GM19324 (cell line): ENCODE results near the gene AUH.
"Not testable (repeated sequence)": the region's sequence is repeated elsewhere in the genome, so short reads cannot be mapped to it uniquely, and the experiment has no call there.

ENCODE experiments used
- ATAC-seq: cut with Tn5 transposase; IDR thresholded peaks from one replicate; pipeline ENCODE4 v1.9.1; 2021; ENCODE audit warnings: mild to moderate bottlenecking, moderate library complexity; ENCODE audit not compliant: unreplicated experiment, low FRiP score

AUH gene

DNA sequence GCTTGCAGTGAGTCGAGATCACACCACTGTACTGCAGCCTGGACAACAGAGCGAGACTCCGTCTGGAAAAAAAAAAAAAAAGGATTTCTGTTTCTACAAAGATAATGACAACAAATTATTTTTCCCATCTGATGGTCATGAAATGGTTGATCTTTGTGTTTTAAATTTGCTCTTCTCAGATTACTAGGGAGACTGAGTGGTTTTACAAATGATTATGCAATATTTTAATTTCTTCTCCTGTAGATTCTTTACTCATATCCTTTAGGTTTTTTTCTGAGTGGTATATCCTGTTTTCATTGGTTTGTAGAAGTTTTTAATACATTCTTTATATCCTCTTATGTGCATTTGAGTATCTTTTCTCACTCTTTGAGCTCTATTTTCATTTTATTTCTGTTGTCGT is 20.6 kb upstream of the AUH start:
- no peak for ATAC-seq

DNA sequence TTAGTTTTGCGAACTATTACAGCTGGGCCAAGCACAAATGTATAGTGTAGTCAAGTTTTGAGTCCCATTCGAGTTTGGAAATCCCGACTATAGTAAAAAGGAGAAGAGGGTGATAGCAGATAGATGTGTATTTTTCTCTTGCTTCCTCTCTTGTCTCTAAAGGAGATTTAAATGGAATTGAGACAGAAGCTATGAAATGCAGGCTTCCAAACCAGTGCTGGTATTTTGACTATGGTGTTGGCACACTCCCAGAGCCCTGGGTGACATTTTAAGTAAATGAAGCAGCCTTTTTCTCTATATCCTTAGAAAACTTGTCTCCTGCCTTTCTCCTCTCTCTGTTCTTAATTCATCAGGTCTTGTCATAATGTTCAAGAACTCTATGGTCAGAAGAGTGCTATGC is 17.7 kb upstream of the AUH start:
- no peak for ATAC-seq

DNA sequence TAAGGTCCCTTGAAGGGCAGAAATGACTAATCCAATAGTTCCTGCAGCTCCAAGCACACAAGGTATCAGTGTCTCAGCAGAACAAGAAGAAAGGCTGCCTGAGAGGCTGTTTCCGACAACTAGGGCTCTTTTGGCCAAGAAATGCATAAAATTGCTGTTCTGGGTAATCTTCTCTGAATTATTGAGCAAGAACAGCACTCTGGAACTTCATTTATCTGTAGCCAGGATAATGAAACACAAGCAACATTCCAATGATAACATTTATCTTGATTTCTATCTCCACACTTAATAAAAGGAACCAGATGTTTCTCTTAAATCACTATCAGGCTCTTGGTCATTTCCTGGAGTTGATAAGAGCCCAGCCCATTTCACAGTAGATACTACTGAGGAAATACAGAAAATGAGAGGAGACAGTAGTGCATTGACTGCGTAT is 17.0 kb upstream of the AUH start:
- no peak for ATAC-seq

DNA sequence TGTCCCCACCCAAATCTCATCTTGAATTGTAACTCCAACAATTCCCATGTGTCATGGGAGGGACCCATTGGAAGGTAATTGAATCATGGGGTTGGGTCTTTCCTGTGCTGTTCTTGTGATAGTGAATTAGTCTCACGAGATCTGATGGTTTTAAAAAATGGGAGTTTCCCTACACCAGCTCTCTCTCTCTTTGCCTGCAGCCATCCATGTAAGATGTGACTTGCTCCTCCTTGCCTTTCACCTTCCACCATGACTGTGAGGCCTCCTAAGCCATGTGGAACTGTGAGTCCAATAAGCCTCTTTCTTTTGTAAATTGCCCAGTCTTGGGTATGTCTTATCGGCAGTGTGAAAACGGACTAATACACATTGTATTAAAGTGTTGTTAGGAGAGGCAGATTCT is 16.3 kb upstream of the AUH start:
- ATAC-seq = not testable (repeated sequence)

DNA sequence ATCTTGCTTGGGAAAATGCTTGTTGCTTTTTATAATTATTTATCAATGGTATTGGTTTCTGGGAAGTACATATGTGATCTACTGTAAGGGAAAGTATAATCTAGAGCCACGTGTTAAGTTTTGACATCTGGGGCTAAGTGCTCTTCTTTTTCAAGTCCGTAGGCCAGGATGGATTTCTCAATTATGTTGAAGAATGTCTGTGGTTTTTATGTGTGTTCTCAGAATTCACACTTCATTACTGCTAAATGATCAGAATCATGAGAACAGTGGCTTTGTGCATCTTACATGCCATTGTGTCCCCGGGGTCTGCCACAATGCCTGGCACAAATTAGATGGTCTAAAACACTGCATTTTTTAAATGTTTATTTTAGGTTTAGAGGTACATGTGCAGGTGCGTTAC is 14.5 kb upstream of the AUH start:
- no peak for ATAC-seq

DNA sequence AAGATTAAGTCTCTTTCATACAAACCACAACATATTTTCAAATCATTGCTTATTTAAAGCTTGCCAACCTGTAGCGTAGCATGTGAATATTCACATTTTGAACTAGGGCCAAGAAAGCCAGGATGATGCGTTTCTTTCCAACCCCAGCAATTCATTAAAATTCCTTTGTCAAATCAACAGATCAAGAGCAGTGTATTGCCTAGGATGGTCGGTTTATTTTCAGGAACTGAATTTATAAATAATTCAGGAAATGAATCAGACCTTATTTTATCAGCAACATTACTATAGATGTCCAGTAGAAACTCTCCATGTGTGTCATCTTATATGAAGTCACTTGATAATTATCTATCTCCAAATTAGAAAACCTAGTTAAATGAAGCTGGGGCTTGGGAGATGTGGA is 13.2 kb upstream of the AUH start:
- ATAC-seq = no peak

DNA sequence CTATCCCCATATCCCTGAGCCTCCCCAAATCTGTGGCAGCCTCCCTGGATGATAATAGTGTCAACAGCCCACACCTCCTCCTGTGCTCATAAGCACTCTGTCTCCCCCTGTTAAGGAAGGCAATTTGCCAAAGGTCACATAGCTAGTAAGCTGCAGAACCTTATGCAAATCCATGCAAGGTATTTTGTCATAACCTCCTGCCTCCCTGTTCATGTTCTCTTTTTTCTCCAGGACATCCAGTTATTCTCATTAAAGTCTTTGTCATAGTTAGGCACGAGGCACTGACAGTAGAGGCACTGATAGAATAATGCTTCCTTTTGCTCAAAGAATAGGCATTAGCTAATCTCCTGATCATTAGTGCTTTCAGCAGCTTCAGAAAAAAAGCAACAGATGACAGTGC is 10.2 kb upstream of the AUH start:
- ATAC-seq = no peak

DNA sequence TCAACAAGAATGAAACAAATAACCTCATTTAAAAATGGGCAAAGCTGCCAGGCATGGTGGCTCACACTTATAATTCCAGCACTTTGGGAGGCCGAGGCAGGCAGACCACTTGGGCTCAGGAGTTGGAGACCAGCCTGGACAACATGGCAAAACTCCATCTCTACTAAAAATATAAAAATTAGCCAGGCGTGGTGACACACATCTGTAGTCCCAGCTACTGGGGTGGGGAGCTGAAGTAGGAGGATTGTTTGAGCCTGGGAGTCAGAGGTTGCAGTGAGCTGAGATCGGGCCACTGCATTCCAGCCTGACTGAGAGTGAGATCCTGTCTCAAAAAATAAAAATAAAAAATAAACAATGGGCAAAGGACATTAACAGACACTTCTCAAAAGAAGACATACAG is 8.3 kb upstream of the AUH start:
- ATAC-seq = not testable (repeated sequence)

DNA sequence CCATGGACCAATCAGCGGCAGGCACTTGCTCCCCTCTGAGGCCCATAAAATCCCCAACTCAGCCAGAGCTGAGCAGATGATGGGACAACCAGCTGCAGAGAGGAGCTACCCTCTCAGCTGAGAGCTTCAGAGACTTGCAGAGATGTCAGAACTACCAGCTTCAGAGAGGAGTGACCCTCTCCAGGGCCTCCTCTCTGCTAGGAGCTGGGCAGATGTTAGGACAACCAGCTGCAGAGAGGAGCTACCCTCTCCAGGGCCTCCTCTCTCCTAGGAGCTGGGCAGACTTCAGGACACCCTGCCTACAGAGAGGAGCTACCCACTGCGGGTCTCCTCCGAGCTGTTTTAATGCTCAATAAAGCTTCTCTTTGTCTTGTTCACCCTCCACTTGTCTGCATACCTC is 3.0 kb upstream of the AUH start:
- ATAC-seq = no peak

DNA sequence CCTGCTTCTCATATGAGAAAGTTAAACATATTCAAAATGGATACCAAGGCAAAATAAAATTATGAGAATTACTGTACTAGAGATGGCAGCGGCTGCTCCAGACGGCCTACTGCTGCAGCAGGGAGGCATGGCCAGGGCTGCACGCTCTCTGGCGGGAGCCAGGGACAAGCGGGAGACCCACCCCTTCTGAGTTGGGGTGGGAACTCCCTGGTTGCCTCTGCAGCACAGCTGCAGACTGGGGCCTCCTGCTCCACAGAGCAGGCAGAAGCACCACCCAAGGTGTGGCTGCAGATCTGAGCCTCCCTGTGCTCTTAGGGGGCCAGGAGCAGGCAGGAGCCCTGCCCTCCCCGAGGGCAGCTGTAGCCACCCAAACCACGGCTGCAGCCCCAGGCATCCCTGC is 2.3 kb upstream of the AUH start:
- ATAC-seq = no peak

DNA sequence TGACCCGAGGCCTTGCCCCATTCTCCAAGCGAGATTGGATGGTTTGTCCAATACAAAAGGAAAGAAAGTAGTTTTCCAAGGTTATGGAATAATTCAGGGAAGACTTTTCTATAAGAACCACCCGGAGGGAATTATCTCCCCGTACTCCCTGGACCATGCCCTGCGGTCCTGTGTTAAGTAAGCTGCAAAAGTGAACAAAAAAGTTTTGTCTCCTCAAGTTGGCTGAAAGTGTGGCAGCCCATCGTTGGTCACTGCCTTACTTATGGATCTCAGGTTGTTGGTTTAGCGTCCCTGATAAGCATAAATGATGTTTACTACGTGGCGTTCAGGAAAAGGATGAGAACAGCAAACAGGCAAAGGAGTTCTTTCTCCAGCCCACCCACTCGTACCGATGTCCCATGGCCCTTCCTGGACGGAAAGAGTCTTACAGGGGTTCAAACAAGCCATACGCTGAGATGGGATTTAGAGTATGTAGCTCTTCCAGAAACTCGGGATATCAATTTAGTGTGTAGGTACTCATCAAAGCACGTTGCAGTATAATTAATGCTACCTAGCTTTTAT is 413 bp upstream of the AUH start:
- ATAC-seq = no peak

DNA sequence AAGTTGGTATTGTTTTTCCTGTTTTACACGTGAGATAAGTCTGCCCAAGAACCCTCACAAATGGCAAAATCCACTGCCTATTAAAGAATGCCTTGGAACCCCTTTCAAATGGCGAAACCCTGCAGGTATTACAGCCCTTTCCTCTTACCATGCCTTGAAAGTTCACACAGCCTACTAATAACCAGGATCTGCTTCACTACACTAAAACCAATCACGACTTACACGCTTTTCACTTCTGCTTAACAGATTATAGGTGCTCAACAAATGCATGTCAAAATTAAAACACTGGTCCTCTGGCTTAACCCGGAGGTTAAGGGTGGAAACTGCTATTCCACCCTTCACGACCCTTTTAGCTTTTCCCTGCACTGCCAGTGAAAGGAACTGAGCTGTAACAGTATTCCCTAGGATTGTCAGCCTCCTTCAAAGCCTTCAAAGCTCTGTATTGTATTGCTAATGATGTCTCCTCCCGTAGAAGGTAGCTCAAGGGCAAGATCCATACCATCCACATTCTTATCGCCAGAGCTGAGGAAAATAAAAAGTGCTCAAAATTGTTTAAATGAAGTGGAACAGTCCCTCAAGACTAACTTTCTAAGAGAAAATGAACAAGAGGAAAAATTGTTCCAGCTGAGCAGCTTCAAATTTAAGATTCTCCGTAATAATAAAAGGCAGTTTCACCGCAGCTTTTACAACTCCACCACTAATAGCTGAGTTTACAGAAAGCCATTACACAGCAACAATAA is 997 bp downstream of the AUH start:
- ATAC-seq = no peak

DNA sequence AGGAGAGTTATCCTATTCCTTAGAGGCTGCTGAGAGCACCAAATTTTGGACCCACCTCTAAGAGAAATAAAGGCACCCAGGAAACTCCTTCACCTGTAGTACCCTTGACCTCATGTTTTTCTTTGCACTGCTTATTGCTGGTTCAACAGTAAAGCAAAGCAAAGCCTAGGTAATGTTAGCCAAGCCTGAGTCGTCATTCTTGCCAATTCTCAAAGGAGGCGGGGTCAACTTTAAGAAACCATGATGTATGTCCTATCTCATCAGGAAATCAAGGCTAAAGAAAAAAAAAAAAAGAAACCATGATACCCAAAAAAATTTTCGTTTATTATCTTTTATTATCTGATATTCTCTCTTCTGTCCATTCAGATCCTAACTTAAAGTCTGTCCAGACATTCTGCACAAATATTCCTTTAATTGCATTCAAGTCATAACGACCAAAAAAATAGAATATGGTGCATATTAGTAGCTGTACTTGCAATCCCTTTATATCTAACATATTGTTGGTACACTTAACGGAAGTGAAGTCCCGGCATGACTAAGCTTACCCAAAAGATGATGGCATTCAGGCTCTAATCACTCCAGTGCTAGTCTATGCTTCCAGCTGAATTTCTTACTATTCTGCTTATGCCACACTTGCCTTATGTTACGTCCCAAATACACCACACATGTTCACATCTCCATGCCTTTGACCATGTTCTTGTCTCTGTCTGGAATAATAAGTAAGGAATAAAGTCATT is 1.8 kb downstream of the AUH start:
- ATAC-seq = no peak

DNA sequence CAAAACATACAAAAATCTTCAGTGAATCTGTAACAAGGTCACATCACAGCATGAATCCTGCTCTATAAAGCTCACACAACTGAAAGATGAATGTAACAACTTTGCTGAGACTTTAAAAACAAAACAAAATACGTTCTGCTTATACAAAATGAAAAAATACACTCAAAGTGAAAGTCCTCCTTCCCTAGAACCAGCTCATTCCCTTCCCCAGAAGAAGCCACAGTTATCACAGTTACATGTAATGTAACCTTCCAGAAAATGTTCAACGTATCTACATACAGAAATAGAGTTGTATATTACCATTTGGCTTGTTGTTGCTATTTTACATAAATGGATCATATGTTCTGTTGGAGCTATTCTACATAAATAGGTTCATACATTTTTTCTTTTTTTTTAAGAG is 2.6 kb downstream of the AUH start:
- no peak for ATAC-seq

DNA sequence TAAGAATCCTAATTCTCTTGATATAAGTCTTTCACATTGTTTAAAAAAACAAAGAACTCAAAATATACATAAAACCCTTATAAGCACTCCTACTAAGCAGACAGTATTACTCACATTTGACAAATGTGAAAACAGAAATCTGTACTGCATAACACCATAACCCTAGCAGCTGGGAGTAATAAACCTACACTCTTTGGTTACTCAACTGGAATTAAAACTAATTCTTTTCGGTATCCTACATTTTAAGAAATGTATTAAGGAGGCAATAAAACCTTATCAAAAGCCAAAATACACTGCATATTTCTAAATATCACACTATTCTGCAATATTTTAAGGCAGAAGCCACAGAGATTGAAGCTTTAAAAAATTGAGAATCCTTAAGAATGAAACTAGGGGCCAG is 6.8 kb downstream of the AUH start:
- no peak for ATAC-seq

DNA sequence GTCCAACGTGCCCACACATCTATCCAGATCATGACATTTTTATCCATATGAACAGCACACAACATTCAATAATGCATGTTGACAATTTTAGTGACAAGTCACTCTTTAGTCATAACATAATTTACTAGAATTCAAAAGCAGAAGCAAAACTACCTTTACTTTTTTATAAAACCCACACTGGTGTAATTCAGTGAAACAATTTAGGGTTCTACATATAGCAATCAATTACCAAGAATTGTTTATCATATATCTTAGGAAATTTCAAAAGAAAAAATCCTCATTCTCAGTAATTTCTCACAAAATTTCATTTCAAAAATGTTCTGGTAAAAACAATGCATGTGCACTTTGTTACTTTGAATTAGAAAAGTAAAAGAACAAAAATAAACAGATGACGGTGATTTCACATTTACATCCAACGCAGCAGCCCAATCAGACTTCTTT is 12.6 kb downstream of the AUH start:
- ATAC-seq = no peak

DNA sequence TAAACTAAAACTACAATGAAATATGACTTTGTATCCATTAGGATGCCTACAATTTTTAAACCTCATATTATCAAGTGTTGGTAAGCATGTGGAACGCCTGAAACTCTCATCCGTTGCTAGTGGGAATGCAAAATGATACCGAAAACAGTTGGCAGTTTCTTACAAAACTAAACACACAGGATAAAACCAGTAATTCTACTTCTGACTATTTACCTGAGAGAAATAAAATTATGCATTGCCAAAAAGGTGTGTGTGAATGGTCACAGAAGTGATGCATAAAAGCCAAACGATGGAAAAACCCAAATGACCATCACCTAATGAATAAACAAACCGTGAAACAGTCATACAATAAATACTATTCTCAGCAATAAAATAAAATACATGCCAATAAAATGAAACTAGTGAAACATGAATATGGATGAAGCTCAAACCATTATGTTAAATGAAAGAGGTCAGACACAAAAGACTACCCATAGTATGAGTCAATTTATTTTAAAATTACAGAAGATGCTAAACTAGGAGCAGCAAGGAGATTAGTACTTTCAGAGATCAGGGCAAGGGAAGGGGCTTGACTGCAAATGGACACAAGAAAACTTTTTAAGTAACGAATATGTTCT is 13.4 kb downstream of the AUH start:
- ATAC-seq = no peak

DNA sequence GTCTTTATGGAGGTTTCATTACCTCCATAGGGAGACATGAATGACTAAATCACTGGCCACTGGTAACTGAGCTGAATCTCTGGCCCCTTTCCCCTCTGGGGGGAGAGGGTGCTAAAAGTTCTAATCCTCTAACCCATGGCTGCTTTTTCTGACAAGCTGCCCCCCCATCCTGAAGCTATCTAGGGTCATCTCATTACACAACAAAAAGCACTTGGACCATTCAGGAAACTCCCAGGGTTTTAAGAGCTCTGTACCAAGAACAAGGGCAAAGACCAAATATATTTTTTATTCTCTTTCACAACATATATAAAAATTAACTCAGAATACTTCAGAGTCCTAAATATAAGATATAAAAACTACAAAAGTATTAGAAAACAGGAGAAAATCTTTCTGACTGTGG is 14.3 kb downstream of the AUH start:
- no peak for ATAC-seq

DNA sequence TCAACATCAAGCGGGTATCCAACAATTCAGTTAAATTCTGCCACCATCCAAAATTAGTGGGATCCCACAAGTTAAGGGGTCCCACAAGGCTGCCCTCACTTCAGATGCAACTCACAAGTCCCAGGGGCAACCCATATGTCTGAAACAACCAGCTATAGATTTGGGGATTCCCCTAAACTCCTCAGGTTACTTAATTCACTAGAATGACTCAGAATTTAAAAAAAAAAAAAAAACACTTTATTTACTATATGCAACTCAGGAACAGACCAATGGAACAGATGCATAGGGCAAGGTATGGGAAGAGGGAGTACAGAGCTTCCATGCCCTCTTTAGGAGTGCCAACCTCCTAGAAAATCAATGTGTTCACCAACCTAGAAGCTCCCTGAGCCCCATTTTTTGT is 15.1 kb downstream of the AUH start:
- no peak for ATAC-seq

DNA sequence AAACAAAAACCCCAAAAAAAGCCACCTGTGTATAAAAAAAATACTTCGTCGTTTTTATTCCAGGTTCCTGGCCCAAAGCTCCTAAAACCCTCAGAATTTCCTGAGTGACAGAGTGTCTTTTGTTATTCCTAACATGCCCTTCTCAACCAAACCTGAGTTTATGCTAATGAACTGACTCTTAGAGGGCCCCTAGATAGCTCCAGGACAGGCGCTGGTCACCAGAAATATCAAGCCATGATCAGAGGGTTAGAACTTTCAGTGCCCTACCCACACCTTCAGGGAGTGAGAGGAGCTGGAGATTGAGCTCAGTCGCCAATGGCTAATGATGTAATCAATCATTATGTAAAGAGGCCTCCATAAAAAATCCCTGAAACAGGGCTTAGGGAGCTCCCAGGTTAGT is 15.7 kb downstream of the AUH start:
- ATAC-seq = no peak

DNA sequence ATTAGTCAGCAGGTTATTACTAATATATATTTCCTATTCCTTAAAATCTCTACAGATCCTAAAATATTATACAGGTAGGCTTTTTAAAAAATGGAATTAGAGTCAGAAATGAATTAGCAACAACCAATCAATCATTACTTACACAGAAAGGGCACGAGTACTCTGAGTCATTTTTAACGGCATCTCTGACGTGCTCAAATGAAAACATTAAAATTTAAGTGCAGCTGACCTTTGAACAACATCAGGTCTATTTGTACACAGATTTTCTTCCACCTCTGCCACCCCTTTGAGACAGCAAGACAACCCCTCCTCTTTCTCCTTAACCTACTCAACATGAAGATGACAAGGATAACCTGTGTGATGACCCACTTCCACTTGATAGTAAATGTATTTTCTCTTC is 19.1 kb downstream of the AUH start:
- ATAC-seq = no peak

DNA sequence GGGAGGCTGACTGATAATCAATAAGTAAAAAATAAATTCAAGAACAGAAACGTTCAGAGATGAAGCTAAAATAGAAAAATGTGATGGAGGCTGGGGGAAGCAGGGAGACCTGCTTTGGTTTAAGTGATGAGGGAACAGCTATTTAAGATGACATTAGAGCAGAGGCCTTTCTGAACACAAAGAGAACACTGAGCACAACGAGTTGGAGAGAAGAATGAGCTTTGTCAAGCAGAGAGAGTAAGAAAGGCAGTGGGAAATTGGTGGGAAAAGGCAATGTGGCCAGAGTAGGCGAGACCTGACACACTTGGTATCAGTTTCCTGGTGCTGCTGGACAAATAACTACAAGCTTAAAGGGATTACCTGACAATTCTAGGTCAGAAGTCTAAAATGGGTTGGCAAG is 20.0 kb downstream of the AUH start:
- ATAC-seq = no peak
